GM18907 (cell line): Measurements from ENCODE around the gene CMTR2.
"Not testable (repeated sequence)": the region's sequence is repeated elsewhere in the genome, so short reads cannot be mapped to it uniquely, and the experiment has no call there.

Source experiments
- ATAC-seq: cut with Tn5 transposase; IDR thresholded peaks from one replicate; pipeline ENCODE4 v1.9.1; 2021; ENCODE audit warnings: mild to moderate bottlenecking, moderate library complexity; ENCODE audit not compliant: unreplicated experiment

The CMTR2 gene

DNA sequence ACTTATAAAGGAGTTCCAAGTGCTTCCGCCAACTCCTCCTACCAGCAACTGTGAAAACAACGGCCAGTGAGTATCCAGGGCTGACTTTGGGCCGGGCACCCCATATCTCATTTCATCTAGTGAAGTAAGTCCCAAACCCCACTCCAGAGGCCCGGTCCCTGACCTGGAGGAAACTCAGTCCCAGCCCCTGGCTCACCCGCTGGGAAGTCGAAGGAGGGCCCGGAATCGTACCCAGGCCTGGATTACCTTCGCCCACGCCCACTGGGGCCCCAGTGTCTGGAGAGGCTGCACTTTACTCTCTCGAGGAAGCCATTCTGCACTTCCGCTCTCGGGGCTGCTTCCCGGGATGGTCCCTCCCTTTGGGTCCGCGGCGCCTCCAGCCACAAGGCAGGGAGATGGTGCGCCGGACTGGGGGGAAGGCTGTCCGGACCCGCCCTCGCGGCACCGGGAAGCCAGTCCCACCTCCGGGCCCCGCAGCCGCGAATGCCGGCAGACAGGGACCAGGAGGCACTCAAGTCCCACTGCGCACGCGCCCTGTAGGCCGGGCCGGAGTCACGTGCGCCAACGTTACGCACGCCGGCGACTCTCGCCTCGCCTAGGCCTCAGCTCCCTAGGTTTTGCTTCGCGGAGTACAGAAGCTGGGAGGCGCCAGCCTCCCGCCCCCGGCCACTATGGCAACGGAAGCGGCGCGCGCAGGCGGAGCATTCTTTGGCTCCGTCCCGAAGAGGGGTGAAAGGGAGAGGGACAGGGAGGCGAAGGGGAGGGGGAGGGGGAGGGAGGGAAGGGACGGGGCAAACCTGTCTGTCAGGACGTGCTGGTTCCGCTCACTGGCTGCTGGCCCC, at the start of gene CMTR2:
Gene CMTR2, minus strand, starts transcription at position 513 of the 842 bp plus-strand sequence. CDS start 3,482 bp downstream, outside the sequence.
- peak; percentile 92 for ATAC-seq

DNA sequence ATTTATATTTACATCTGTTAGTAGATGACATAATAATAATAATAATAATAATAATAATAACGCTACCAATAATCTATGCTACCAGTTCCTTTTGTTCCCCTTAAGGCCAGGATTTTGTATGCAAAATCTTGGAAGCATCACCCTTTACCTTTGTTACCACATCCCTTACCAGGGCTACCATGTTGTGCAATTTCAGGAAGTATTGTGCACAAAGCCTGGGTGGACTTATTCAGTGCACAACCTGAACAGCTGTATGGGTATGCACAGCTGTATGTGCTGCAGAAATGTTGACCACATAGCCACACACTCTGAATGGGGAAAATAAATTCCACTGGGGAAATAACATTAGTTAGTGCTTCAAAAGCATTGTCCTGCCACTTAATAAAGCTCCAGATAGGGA, 49.4 kb upstream of the CMTR2 start:
- ATAC-seq, result no peak

DNA sequence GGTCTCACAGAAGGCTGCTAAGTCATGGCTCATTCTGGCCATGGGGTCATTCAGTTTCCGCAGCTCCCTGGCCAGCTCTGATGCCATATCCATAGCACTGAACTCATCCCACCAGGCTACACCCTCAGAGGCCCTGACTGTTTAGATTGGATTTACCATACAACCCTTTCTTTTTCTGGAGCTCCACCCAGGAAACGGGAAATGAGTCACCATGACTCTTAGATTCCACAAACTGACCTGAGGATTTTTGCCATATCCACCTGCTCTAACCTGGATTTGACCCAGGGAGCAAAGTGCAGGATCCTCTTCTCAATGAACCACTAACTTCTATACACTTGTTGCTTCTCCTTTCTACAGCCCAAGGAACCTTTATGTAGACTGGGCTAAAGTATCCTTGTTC, 49.0 kb upstream of the CMTR2 start:
- no peak for ATAC-seq

GRCh38 chr16:71337631-71338030, 48.4 kb upstream of the CMTR2 start:
- no peak for ATAC-seq

GRCh38 chr16:71328151-71328550, 38.9 kb upstream of the CMTR2 start:
- no peak for ATAC-seq

- ATAC-seq, result no peak
Measured at GRCh38 chr16:71327720-71328119, 38.5 kb upstream of the CMTR2 start.

DNA sequence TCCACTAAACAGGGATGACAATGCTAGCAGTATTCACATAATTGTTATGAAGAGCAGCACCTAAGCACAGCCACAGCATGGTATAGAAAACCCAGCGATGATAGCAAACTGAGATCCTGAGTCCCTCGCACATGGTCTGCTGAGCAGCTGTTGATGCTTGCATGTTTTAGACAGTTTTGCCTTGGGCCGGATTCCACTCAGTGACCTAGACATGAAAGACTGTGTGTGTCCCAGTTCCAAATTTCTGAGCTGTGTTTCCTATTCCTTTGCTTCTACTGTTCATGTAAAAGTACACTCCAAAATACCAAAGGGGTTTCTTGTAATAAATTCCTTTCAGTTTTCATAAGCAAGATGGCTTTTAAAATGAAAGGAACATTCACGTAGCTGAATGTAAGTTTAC, 30.8 kb upstream of the CMTR2 start:
- no peak for ATAC-seq

GRCh38 chr16:71315269-71315668, 26.1 kb upstream of the CMTR2 start:
- ATAC-seq, result no peak

DNA sequence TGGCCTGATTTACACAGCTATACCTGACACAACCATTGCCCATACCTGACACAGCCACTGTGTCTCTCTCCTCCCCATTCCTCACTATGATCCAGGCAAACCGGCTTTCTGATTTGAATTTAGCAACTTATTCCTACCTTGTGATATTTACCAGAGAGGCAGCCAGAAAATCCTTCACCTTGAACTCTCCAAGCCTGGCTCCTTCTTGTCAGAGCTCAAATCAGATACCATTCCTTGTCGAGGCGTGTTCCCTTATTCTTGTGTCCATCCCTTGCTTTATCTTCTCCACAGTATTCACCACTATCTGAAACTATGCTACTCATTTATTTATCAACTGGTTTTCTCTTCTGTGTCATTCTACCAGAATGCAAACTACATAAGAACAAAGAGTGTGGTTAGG, 24.4 kb upstream of the CMTR2 start:
- ATAC-seq, result not testable (repeated sequence)

GRCh38 chr16:71311553-71312158, 22.5 kb upstream of the CMTR2 start:
- ATAC-seq, result no peak

DNA sequence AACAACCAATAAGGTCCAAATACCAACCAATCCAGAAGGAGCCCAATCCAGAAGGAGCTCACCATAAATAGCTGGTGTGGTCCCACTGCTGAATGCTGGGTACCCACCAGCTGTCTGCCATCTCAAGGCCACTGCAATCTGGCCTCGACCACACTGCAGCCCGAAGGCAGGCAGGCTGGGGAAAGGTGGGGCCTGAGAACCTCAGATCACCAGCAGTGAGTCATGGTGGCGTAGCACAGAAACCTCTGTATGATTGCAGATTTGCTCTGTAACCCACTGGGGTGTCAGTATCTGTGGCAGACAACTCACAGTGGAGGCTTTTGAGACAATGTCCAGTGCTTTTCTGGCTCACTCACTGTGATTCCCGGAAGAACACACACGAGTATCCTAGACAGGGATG, 14.7 kb upstream of the CMTR2 start:
- no peak for ATAC-seq

GRCh38 chr16:71297341-71297634, 8.1 kb upstream of the CMTR2 start:
- ATAC-seq, result no peak

DNA sequence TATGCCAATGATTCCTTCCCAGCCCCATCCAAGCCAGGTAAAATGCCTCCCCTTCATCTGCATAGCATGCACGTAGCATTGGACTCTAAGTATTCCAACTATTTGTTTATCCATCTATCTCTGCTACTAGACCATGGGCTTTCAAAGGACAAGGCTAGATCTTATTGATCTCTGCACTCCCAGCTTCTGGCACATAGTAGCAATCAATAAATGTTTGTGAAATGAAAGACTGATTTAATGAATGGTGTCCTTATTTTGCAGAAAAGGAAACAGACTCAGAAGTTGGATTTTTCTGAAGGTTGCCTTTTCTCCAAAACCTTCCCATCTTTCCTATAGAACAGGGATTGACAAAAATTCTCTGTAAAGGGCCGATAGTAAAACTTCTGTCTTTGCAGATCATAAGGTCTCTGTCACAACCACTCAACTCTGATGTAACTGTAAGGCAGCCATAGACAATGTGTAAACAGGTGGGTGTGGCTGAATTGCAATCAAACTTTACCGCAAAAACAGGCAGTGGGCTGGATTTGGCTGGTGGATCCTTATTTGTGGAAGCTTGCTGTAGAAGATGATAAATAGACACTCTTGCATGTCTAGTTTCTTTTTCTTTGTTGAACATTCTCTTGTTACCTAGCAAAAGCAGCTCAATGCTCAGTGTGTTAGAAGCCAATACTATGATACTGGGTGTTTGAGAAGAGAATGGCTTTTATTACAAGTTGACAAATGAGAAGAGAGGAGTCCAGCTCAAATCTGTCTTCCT, 7.6 kb upstream of the CMTR2 start:
- no peak for ATAC-seq

DNA sequence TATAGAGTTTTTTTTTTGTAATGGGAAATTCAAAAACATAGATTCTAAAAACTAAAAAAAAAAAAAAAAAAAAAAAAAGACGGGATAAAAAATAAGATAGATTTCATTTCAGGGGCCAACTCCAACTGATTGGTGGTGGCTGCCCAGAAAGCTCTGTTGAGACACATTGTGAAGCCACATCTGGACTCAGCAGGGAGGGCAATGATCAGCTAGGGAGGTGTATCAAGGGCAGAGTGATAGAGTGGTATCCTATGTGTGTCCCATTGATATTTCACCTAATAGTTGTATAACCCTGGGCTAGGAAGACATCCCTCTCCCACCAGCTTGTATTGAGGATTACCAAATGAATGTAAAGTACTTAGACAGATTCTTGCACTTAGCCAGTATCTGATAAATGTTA, 6.7 kb upstream of the CMTR2 start:
- no peak for ATAC-seq

- ATAC-seq, result no peak
Measured at GRCh38 chr16:71293919-71294318, 4.7 kb upstream of the CMTR2 start.

DNA sequence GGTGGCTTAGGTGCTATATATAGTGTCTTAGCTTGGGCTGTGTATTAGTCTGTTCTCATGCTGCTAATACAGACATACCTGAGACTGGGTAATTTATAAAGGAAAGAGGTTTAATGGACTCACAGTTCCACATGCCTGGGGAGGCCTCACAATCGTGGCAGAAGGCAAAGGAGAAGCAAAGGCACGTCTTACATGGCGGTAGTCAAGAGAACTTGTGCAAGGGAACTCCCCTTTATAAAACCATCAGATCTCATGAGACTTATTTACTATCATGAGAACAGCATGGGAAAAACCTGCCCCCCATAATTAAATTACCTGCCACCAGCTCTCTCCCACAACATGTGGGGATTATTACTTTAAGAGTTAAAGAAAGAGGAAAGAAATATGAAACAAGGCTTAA, 2.9 kb upstream of the CMTR2 start:
- ATAC-seq, result not testable (repeated sequence)

GRCh38 chr16:71289732-71290062, 495 bp upstream of the CMTR2 start:
- no peak for ATAC-seq

DNA sequence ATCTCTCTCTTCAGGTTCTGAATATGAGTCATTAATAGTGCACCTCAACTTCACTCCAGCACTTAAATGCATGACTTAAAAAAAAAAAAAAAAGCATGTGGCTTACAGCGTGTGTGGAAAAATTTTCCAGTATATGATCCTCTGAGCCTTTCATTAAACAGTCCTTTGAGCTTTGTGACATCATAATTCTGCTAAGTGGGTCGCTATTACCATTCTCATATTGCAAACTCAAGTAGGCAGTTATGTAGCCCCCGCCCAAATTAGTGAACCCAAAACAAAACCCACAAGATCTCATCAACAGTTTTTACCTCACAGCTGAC, 672 bp downstream of the CMTR2 start:
- ATAC-seq, result no peak

GRCh38 chr16:71287911-71288310, 1.3 kb downstream of the CMTR2 start:
- ATAC-seq, result no peak

- no peak for ATAC-seq
Measured at GRCh38 chr16:71287454-71287853, 1.7 kb downstream of the CMTR2 start.

DNA sequence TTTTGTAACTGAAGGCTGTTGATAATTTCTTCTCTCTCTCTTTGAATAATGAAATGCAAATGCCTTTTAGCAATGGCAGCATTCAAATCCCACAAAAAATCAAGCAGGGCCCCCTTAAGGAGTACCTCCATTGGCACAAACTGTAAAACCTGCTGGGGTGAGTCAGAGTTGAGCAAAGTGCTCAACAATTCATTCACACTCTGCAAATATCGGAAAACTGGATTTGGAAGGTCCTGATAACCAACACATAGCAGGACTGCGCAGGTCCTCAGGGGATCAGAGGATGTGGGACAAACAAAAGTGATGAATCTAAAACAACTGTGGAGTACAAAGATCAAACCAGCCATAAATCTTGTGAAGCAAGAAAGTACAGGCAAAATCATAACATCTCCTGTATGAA, 5.6 kb downstream of the CMTR2 start:
- no peak for ATAC-seq

GRCh38 chr16:71282943-71283342, 6.3 kb downstream of the CMTR2 start:
- no peak for ATAC-seq
